RWPE1 (cell line): ENCODE data around the gene RHOT1.
"Not testable (repeated sequence)": the region's sequence is repeated elsewhere in the genome, so short reads cannot be mapped to it uniquely, and the experiment has no call there.

Experiments used
- CTCF ChIA-PET: fragments of 350-600 bp; sonication (Branson Sonifier 250); formaldehyde crosslinking; extraction: SDS; loops from one replicate; lab custom pipeline; 2021; lab: Yijun Ruan, JAX
- POLR2A ChIA-PET: fragments of 400-600 bp; formaldehyde crosslinking; extraction: SDS; loops from one replicate; lab custom pipeline; 2020; ENCODE audit warnings: antibody characterized with exemption; ENCODE audit not compliant: low non-redundant PET; lab: Yijun Ruan, JAX
- DNase-seq: peaks from one replicate; pipeline ENCODE4 v3.0.0; 2012; ENCODE audit warnings: low spot score
- H3K27ac ChIP-seq: fragments of 450-650 bp; 2 replicates; pipeline ENCODE4 v1.5.1; 2017
- TF ChIP-seq, protein P1 (sequence below): fragments of 450-650 bp; conservative IDR thresholded peaks from 2 replicates; pipeline ENCODE4 v1.5.1; 2017; ENCODE audit warnings: low read depth, mild to moderate bottlenecking

Gene RHOT1

GRCh38 chr17:32142038-32142856, at the start of gene RHOT1:
RHOT1 (plus strand) TSS chr17:32142502; CDS start chr17:32142693, 191 bp downstream.
- POLR2A ChIA-PET = interaction anchor here (0.9 kb wide), 1 partner anchor 135 kb away, joined by 4 read pairs; the partner anchor contains the start of gene LRRC37B
- TF ChIP-seq, protein P1, sequence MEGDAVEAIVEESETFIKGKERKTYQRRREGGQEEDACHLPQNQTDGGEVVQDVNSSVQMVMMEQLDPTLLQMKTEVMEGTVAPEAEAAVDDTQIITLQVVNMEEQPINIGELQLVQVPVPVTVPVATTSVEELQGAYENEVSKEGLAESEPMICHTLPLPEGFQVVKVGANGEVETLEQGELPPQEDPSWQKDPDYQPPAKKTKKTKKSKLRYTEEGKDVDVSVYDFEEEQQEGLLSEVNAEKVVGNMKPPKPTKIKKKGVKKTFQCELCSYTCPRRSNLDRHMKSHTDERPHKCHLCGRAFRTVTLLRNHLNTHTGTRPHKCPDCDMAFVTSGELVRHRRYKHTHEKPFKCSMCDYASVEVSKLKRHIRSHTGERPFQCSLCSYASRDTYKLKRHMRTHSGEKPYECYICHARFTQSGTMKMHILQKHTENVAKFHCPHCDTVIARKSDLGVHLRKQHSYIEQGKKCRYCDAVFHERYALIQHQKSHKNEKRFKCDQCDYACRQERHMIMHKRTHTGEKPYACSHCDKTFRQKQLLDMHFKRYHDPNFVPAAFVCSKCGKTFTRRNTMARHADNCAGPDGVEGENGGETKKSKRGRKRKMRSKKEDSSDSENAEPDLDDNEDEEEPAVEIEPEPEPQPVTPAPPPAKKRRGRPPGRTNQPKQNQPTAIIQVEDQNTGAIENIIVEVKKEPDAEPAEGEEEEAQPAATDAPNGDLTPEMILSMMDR = peak; percentile 87
- CTCF ChIA-PET = interaction anchor here (0.5 to 1.0 kb wide), 4 partner anchors 11 to 81 kb away, joined by 3 to 5 read pairs (median 4); no protein-coding TSS in a partner anchor

DNA sequence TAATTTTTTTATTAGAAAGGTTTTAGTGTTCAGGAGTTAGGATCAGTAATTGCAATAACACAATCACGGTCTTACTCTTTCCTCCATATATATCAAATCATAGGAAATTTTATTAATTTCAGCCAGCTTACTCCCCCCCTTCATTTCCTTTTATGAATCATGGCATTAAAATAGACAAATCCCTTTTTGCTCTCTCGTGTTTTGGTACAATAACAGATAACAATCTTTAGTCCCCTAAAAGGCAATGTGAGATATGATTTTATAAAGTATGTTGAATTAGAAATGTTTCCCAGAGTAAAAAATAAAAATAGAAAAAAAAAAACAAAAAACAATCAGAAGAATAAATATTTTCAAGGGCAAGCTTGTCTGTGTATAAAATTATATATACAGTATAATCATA, 42.6 kb upstream of the RHOT1 start:
- no peak for DNase-seq
- H3K27ac ChIP-seq = no peak overlapping the region
- CTCF ChIA-PET = no interaction called here
- POLR2A ChIA-PET = no interaction called here
- TF ChIP-seq, protein P1 = no peak

More at GRCh38 chr17:32142038-32142856, at the start of gene RHOT1:
- peak; percentile 74 for DNase-seq
- peak within 1 kb of the TSS; percentile 93 for H3K27ac ChIP-seq

- CTCF ChIA-PET, DNase-seq, POLR2A ChIA-PET, H3K27ac ChIP-seq: not testable (repeated sequence)
Measured at GRCh38 chr17:32100323-32100722, 42.0 kb upstream of the RHOT1 start.

- TF ChIP-seq, protein P1 = no peak
- POLR2A ChIA-PET = no interaction called here
Measured at GRCh38 chr17:32100971-32101631, 41.2 kb upstream of the RHOT1 start.

DNA sequence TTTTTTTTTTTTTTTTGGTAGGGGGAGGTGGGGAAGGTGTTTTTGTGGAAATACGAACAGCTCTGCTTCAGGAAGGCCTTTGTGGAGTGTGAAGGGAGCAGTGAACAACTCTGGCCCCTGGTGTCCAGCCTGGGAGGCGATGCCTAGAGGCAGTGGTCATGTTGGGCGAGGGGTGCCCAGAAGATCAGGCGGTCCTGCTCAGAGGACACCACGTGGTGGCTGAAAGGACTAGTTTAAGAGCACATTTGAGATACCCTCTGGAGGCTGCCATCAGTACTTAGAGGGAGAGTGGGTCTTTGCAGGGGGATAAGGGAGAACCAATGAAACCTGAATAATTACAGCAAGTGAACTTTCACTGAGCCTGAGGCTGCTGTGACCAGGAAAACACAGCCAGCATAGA, 40.1 kb upstream of the RHOT1 start:
- POLR2A ChIA-PET = no interaction called here
- H3K27ac ChIP-seq = no peak overlapping the region
- CTCF ChIA-PET = no interaction called here
- TF ChIP-seq, protein P1 = no peak
- no peak for DNase-seq

More at GRCh38 chr17:32100971-32101631, 41.2 kb upstream of the RHOT1 start:
- CTCF ChIA-PET = no interaction called here
- H3K27ac ChIP-seq = no peak overlapping the region
- no peak for DNase-seq

GRCh38 chr17:32102646-32103186, 39.6 kb upstream of the RHOT1 start:
- POLR2A ChIA-PET = no interaction called here
- TF ChIP-seq, protein P1 = no peak
- CTCF ChIA-PET = no interaction called here

More at GRCh38 chr17:32102646-32103186, 39.6 kb upstream of the RHOT1 start:
- no peak overlapping the region for H3K27ac ChIP-seq
- no peak for DNase-seq
